Body of pancreas (tissue), 4 donors: ENCODE measurements around the gene ABCC9. TPM values are rescaled to one million over a fixed set of nuclear protein-coding genes. Genes with fewer than 3 reads are reported as not detected.

ENCODE experiments used
- ATAC-seq: fragments of 150-250 bp; one replicate; pipeline ENCODE4 v1.9.1; 2016
- DNase-seq, 4 donors: peaks; one replicate each; pipeline ENCODE4 v3.0.0-alpha.2; 2019
- H3K27ac ChIP-seq, 4 donors: fragments of 200-600 bp; sonication (generic); 1 replicate in 3 of 4; 2 replicates in 1 of 4; pipeline versions ENCODE4 v1.5.1 to v1.6.1; 2016 to 2019; ENCODE audit warnings: mild to moderate bottlenecking in 1 of 4, mixed read lengths in 1 of 4, moderate library complexity in 1 of 4
- H3K27me3 ChIP-seq, 2 donors: fragments of 200-600 bp; sonication (generic); one replicate each; pipeline ENCODE4 v1.6.0; 2016; ENCODE audit warnings: mild to moderate bottlenecking in 1 of 2
- H3K36me3 ChIP-seq, 2 donors: fragments of 200-600 bp; sonication (generic); replicated peaks in 1 of 2; 2 replicates each; pipeline ENCODE4 v1.5.1; 2016; ENCODE audit warnings: low read depth in 2 of 2; ENCODE audit not compliant: insufficient read depth in 1 of 2
- H3K4me1 ChIP-seq: fragments of 200-600 bp; sonication (generic); one replicate; pipeline ENCODE4 v1.6.0; 2016
- H3K4me3 ChIP-seq, 2 donors: fragments of 200-600 bp; sonication (generic); 1 replicate in 1 of 2; 2 replicates in 1 of 2; pipeline ENCODE4 v1.5.1; 2016 to 2019
- H3K9me3 ChIP-seq, 3 donors: fragments of 200-600 bp; sonication (generic); 1 replicate in 2 of 3; 2 replicates in 1 of 3; pipeline ENCODE4 v1.5.1; 2016
- CTCF ChIP-seq, 7 experiments: fragments of 450-650 bp in 4 of 7; fragments of 200-600 bp in 3 of 7; sonication (generic) in 3 of 7; IDR thresholded peaks; one replicate each; pipeline ENCODE4 v1.5.1; 2016 to 2019; ENCODE audit warnings: antibody characterized with exemption in 7 of 7
- POLR2A ChIP-seq, 3 donors: fragments of 450-650 bp; IDR thresholded peaks; one replicate each; pipeline ENCODE4 v1.6.1; 2016; ENCODE audit warnings: antibody characterized with exemption in 3 of 3, mild to moderate bottlenecking in 2 of 3
- WGBS, 2 donors: methylation state at CpG; one replicate each; pipeline ENCODE4 v1.1.5; 2017; 5-methylcytosine and 5-hydroxymethylcytosine counted together
- intact Hi-C: fragments of 100-400 bp; cut with DNase I; formaldehyde crosslinking; loops from one replicate; pipeline ENCODE4 v1.15.1; 2023
- total RNA-seq, 2 donors: library from RNA; depleted of rRNA; stranded (reverse); fragments of >200 nt; gene quantifications; one replicate each; pipeline ENCODE4 v1.1.0, GENCODE V29; 2016

ABCC9 gene
- total RNA-seq, 2 donors from 2014 or later = 12.2 to 13.2 TPM

- H3K4me3 ChIP-seq = no peak overlapping the region
- no peak for TF ChIP-seq CTCF (IDR thresholded peaks at IDR 0.05)
- TF ChIP-seq POLR2A (IDR thresholded peaks at IDR 0.05) = no peak
- peaks cover 2% of the 10 kb centered on the region for H3K4me1 ChIP-seq
- no peaks in the 10 kb centered on the region for H3K27me3 ChIP-seq
- no peak for ATAC-seq
- no peaks in the 10 kb centered on the region for H3K9me3 ChIP-seq
- intact Hi-C loops = no loop called here
- no peak for DNase-seq
- H3K36me3 ChIP-seq = no peaks in the 10 kb centered on the region
- H3K27ac ChIP-seq = no peak overlapping the region
Observed at GRCh38 chr12:21809100-21809499, 132.1 kb downstream of the ABCC9 start.

GRCh38 chr12:21806255-21806654 lies 135.0 kb downstream of the ABCC9 start:
- ATAC-seq (no peak), DNase-seq (no peak)
- Histone ChIP-seq H3K9me3 (no peaks in the 10 kb centered on the region), H3K4me3 (no peak overlapping the region), H3K27me3 (no peaks in the 10 kb centered on the region), H3K4me1 (peaks cover 8% of the 10 kb centered on the region), H3K27ac (no peak overlapping the region), H3K36me3 (no peaks in the 10 kb centered on the region)
- intact Hi-C loops = no loop called here
- TF ChIP-seq POLR2A (IDR thresholded peaks at IDR 0.05) (no peak), CTCF (IDR thresholded peaks at IDR 0.05) (no peak)

DNA sequence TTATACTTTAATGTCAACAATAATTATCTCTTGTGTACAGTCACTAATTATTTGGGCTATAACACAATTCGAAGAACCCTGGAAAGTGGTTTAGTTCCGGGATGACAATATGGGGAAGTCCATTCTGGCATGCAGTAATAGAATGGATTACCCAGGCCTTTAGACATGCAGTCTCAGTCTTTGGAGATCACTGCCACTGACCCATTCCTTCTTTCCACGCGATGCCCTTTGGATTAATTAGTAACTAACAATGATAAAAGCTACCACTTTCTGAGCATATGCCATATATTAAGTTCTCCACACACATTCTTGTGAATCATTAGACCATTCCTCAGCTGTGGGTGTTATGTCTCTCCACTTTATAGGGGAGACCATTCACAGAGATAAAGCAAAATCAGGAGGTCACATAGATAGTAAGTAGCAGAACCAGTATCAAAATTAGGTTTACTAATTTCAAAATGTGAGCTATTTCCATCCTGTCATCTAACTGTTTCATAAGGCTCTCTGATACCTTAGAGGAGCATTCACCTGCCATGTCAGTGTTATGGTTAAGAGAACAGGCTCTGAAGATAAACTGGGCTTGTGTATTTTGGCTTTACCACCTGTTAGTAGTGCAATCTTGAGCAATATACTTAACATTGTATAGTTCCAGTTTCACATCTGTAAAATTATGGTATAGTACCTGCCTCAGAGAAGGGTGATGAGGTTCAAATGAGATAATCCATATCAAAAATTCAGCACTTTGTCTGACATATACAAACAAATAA lies 139.5 kb downstream of the ABCC9 start:
- no peak overlapping the region for H3K4me3 ChIP-seq
- intact Hi-C loops = no loop called here
- 37 to 40% methylated on average over 4 of the region's 4 CpGs for WGBS, 2 donors
- peak overlapping the region in 1 of 4 donors; percentile 52 for H3K27ac ChIP-seq
- ATAC-seq (no peak), DNase-seq (no peak)
- no peak for TF ChIP-seq CTCF (IDR thresholded peaks at IDR 0.05)
- no peak for TF ChIP-seq POLR2A (IDR thresholded peaks at IDR 0.05)
- no peaks in the 10 kb centered on the region for H3K27me3 ChIP-seq
- H3K4me1 ChIP-seq = peaks cover 25% of the 10 kb centered on the region
- H3K9me3 ChIP-seq = no peaks in the 10 kb centered on the region
- no peaks in the 10 kb centered on the region for H3K36me3 ChIP-seq

GRCh38 chr12:21800011-21800410 lies 141.2 kb downstream of the ABCC9 start:
- H3K4me3 ChIP-seq = no peak overlapping the region
- peaks cover 25% of the 10 kb centered on the region for H3K4me1 ChIP-seq
- no peaks in the 10 kb centered on the region for H3K9me3 ChIP-seq
- TF ChIP-seq POLR2A (IDR thresholded peaks at IDR 0.05) (no peak), CTCF (IDR thresholded peaks at IDR 0.05) (no peak)
- DNase-seq = peak in 2 of 4 donors; percentile 18 to 58
- H3K36me3 ChIP-seq = no peaks in the 10 kb centered on the region
- WGBS, 2 donors = 9 to 20% methylated on average over 1 of the region's 1 CpG
- peak overlapping the region in 3 of 4 donors; percentile 20 to 56 (median 36) for H3K27ac ChIP-seq
- intact Hi-C loops = no loop called here
- no peaks in the 10 kb centered on the region for H3K27me3 ChIP-seq
- ATAC-seq = peak; percentile 94

DNA sequence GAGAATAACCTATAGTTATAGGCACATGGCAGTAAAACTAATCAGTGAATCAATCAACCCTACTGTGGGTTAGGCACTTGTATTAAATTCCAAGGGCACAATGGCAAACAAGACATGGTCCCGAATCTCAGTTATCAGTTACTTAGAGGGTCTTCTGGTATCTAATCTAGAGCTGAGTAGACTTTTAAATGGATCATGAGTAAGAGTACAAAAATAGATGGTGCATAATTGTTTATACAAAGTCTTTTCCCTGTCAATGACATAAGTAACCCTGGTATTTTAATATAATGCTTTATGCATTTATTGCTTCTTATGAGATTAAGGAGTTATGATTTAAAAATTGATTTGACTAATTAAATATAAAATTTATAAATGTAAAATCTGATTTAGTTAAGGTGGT lies 143.7 kb downstream of the ABCC9 start:
- Histone ChIP-seq H3K36me3 (no peaks in the 10 kb centered on the region), H3K27me3 (no peaks in the 10 kb centered on the region), H3K4me1 (peaks cover 25% of the 10 kb centered on the region), H3K4me3 (no peak overlapping the region), H3K27ac (no peak overlapping the region), H3K9me3 (no peaks in the 10 kb centered on the region)
- TF ChIP-seq POLR2A (IDR thresholded peaks at IDR 0.05) (no peak), CTCF (IDR thresholded peaks at IDR 0.05) (no peak)
- ATAC-seq = no peak
- 74 to 79% methylated on average over 1 of the region's 1 CpG for WGBS, 2 donors
- DNase-seq = no peak
- intact Hi-C loops = no loop called here
